IPS-18c (cell line): ENCODE measurements around the gene IGFBP6.
"Not testable (repeated sequence)": the region's sequence is repeated elsewhere in the genome, so short reads cannot be mapped to it uniquely, and the experiment has no call there.

Experiments used
- H3K4me3 ChIP-seq: 2 replicates; pipeline ENCODE4 v1.7.0; 2013; ENCODE audit warnings: low read depth, mild to moderate bottlenecking, low read length, moderate library complexity; ENCODE audit not compliant: insufficient read depth
- H3K9me3 ChIP-seq: one replicate; pipeline ENCODE4 v1.6.1; 2013; ENCODE audit warnings: mild to moderate bottlenecking, low read length, moderate library complexity; ENCODE audit not compliant: control insufficient read depth, insufficient read depth

Gene IGFBP6

GRCh38 chr12:53082637-53083175 lies 14.8 kb upstream of the IGFBP6 start:
- Histone ChIP-seq H3K4me3 (no peak overlapping the region), H3K9me3 (no peaks in the 10 kb centered on the region)

GRCh38 chr12:53086361-53086760 lies 11.1 kb upstream of the IGFBP6 start:
- Histone ChIP-seq H3K4me3 (no peak overlapping the region), H3K9me3 (no peaks in the 10 kb centered on the region)

GRCh38 chr12:53090105-53090504 lies 7.4 kb upstream of the IGFBP6 start:
- no peak overlapping the region for H3K4me3 ChIP-seq
- no peaks in the 10 kb centered on the region for H3K9me3 ChIP-seq

- no peaks in the 10 kb centered on the region for H3K9me3 ChIP-seq
- H3K4me3 ChIP-seq = no peak overlapping the region
Observed at GRCh38 chr12:53090554-53090953, 6.9 kb upstream of the IGFBP6 start.

GRCh38 chr12:53091756-53092155 lies 5.7 kb upstream of the IGFBP6 start:
- Histone ChIP-seq H3K9me3 (no peaks in the 10 kb centered on the region), H3K4me3 (no peak overlapping the region)

GRCh38 chr12:53093777-53094393 lies 3.6 kb upstream of the IGFBP6 start:
- H3K9me3 ChIP-seq = no peaks in the 10 kb centered on the region
- H3K4me3 ChIP-seq = no peak overlapping the region

GRCh38 chr12:53094394-53094787 lies 3.1 kb upstream of the IGFBP6 start:
- H3K4me3 ChIP-seq = no peak overlapping the region
- H3K9me3 ChIP-seq = no peaks in the 10 kb centered on the region

- H3K4me3 ChIP-seq, H3K9me3 ChIP-seq: not testable (repeated sequence)
Observed at GRCh38 chr12:53094796-53095595, 2.5 kb upstream of the IGFBP6 start.

GRCh38 chr12:53095596-53095895 lies 1.9 kb upstream of the IGFBP6 start:
- H3K9me3 ChIP-seq, H3K4me3 ChIP-seq: not testable (repeated sequence)

- Histone ChIP-seq H3K9me3 (no peaks in the 10 kb centered on the region), H3K4me3 (peak overlapping the region; percentile 84)
Observed at GRCh38 chr12:53096089-53096741, 1.3 kb upstream of the IGFBP6 start.

GRCh38 chr12:53096759-53097158 lies 708 bp upstream of the IGFBP6 start:
- Histone ChIP-seq H3K9me3 (no peaks in the 10 kb centered on the region), H3K4me3 (peak overlapping the region; percentile 84)

GRCh38 chr12:53097207-53097563 lies 282 bp upstream of the IGFBP6 start:
- Histone ChIP-seq H3K9me3 (no peaks in the 10 kb centered on the region), H3K4me3 (peak overlapping the region; percentile 84)

- H3K4me3 ChIP-seq = peak overlapping the region; percentile 84
- no peaks in the 10 kb centered on the region for H3K9me3 ChIP-seq
Observed at GRCh38 chr12:53098354-53098981, 1.0 kb downstream of the IGFBP6 start.

GRCh38 chr12:53099071-53099882 lies 1.8 kb downstream of the IGFBP6 start:
- H3K4me3 ChIP-seq = peak overlapping the region; percentile 38
- H3K9me3 ChIP-seq = no peaks in the 10 kb centered on the region

- Histone ChIP-seq H3K9me3 (no peaks in the 10 kb centered on the region), H3K4me3 (no peak overlapping the region)
Observed at GRCh38 chr12:53100466-53101151, 3.1 kb downstream of the IGFBP6 start.

- no peak overlapping the region for H3K4me3 ChIP-seq
- no peaks in the 10 kb centered on the region for H3K9me3 ChIP-seq
Observed at GRCh38 chr12:53101266-53101665, 3.8 kb downstream of the IGFBP6 start.
